Activated T-helper 2 cell treated with anti-CD3 and anti-CD28 coated beads, Interferon-gamma antibody, Interleukin-2, Interleukin-4, amounts not matched to agents 10 μg/mL and 5 μg/mL and 100 μg/mL, durations not matched to agents 14 hours and 24 hours and 36 hours (primary cell): Measurements from ENCODE around the gene GPR50. TPM values are rescaled to one million over a fixed set of nuclear protein-coding genes. Genes with fewer than 3 reads are reported as not detected.

Experiments used
- DNase-seq: peaks from one replicate; pipeline ENCODE4 v3.0.0; 2021; ENCODE audit warnings: low spot score
- H3K27ac Mint-ChIP-seq: one replicate; pipeline ENCODE4 v1.8.0; 2021; ENCODE audit warnings: mixed read lengths
- H3K27me3 Mint-ChIP-seq: one replicate; pipeline ENCODE4 v1.8.0; 2021; ENCODE audit warnings: low read depth, mixed read lengths
- H3K36me3 Mint-ChIP-seq: one replicate; pipeline ENCODE4 v1.8.0; 2021; ENCODE audit warnings: low read depth, mixed read lengths
- H3K4me1 Mint-ChIP-seq: one replicate; pipeline ENCODE4 v1.8.0; 2021; ENCODE audit warnings: low read depth, mixed read lengths
- H3K4me3 Mint-ChIP-seq: one replicate; pipeline ENCODE4 v1.8.0; 2021; ENCODE audit warnings: low read depth, mild to moderate bottlenecking, moderate library complexity, mixed read lengths
- H3K9me3 Mint-ChIP-seq: one replicate; pipeline ENCODE4 v1.8.0; 2021; ENCODE audit warnings: mixed read lengths
- intact Hi-C: fragments of 100-400 bp; cut with micrococcal nuclease; formaldehyde crosslinking; loops from one replicate; pipeline ENCODE4 v1.15.1; 2023
- total RNA-seq: library from RNA; stranded (reverse); gene quantifications from 2 replicates; pipeline ENCODE4 v1.2.3, GENCODE V29; 2022

Gene GPR50
- total RNA-seq, result not detected in 2 replicates

GRCh38 chrX:151176231-151176750, at the start of gene GPR50:
Gene GPR50, plus strand, starts transcription at chrX:151176584. Its CDS starts 138 bp downstream, at chrX:151176722.
- peaks cover 4% of the 10 kb centered on the region for H3K4me1 Mint-ChIP-seq
- H3K9me3 Mint-ChIP-seq, result no peaks in the 10 kb centered on the region
- peaks cover 54% of the 10 kb centered on the region for H3K27me3 Mint-ChIP-seq
- no peak for DNase-seq
- no peaks in the 10 kb centered on the region for H3K36me3 Mint-ChIP-seq
- H3K4me3 Mint-ChIP-seq, result no peak within 1 kb of the TSS
- no peak within 1 kb of the TSS for H3K27ac Mint-ChIP-seq
- intact Hi-C loops, result no loop called here

- H3K4me1 Mint-ChIP-seq, result no peaks in the 10 kb centered on the region
- DNase-seq, result no peak
- H3K9me3 Mint-ChIP-seq, result no peaks in the 10 kb centered on the region
- no peaks in the 10 kb centered on the region for H3K36me3 Mint-ChIP-seq
- H3K4me3 Mint-ChIP-seq, result no peak overlapping the region
- intact Hi-C loops, result no loop called here
- H3K27me3 Mint-ChIP-seq, result no peaks in the 10 kb centered on the region
- H3K27ac Mint-ChIP-seq, result no peak overlapping the region
These were observed 43.9 kb upstream of the GPR50 start for GRCh38 chrX:151132531-151132930.

- Mint-ChIP-seq H3K4me3 (no peak overlapping the region), H3K27me3 (peaks cover 13% of the 10 kb centered on the region), H3K36me3 (no peaks in the 10 kb centered on the region), H3K9me3 (no peaks in the 10 kb centered on the region), H3K4me1 (no peaks in the 10 kb centered on the region), H3K27ac (no peak overlapping the region)
- DNase-seq, result no peak
- intact Hi-C loops, result loop anchor here (2.0 to 5.0 kb wide), 3 partner anchors 209 to 529 kb away; no protein-coding TSS in a partner anchor
These were observed 24.6 kb upstream of the GPR50 start for GRCh38 chrX:151151665-151152267.

GRCh38 chrX:151153086-151153485, 23.3 kb upstream of the GPR50 start:
- Mint-ChIP-seq H3K36me3 (no peaks in the 10 kb centered on the region), H3K27me3 (peaks cover 9% of the 10 kb centered on the region), H3K9me3 (no peaks in the 10 kb centered on the region), H3K4me1 (no peaks in the 10 kb centered on the region), H3K4me3 (no peak overlapping the region), H3K27ac (no peak overlapping the region)
- intact Hi-C loops, result loop anchor here (2.0 to 5.0 kb wide), 2 partner anchors 334 to 528 kb away; no protein-coding TSS in a partner anchor
- no peak for DNase-seq

GRCh38 chrX:151153667-151154066, 22.7 kb upstream of the GPR50 start:
- DNase-seq, result no peak
- Mint-ChIP-seq H3K27ac (no peak overlapping the region), H3K27me3 (peaks cover 9% of the 10 kb centered on the region), H3K9me3 (no peaks in the 10 kb centered on the region), H3K4me3 (no peak overlapping the region), H3K4me1 (no peaks in the 10 kb centered on the region), H3K36me3 (no peaks in the 10 kb centered on the region)
- intact Hi-C loops, result loop anchor here (2.0 to 5.0 kb wide), 2 partner anchors 334 to 527 kb away; no protein-coding TSS in a partner anchor

- no peaks in the 10 kb centered on the region for H3K36me3 Mint-ChIP-seq
- intact Hi-C loops, result no loop called here
- no peaks in the 10 kb centered on the region for H3K9me3 Mint-ChIP-seq
- H3K4me3 Mint-ChIP-seq, result no peak overlapping the region
- peaks cover 5% of the 10 kb centered on the region for H3K27me3 Mint-ChIP-seq
- H3K4me1 Mint-ChIP-seq, result no peaks in the 10 kb centered on the region
- H3K27ac Mint-ChIP-seq, result no peak overlapping the region
- no peak for DNase-seq
These were observed 21.1 kb upstream of the GPR50 start for GRCh38 chrX:151155234-151155633.

- intact Hi-C loops, result no loop called here
- Mint-ChIP-seq H3K4me1 (no peaks in the 10 kb centered on the region), H3K27ac (no peak overlapping the region), H3K27me3 (peaks cover 3% of the 10 kb centered on the region), H3K36me3 (no peaks in the 10 kb centered on the region), H3K4me3 (no peak overlapping the region), H3K9me3 (no peaks in the 10 kb centered on the region)
- DNase-seq, result no peak
These were observed 14.7 kb upstream of the GPR50 start for GRCh38 chrX:151161690-151162089.

- Mint-ChIP-seq H3K4me1 (no peaks in the 10 kb centered on the region), H3K4me3 (no peak overlapping the region), H3K27me3 (peaks cover 8% of the 10 kb centered on the region), H3K9me3 (no peaks in the 10 kb centered on the region), H3K27ac (no peak overlapping the region), H3K36me3 (no peaks in the 10 kb centered on the region)
- DNase-seq, result no peak
- intact Hi-C loops, result no loop called here
These were observed 8.5 kb upstream of the GPR50 start for GRCh38 chrX:151167791-151168345.

- intact Hi-C loops, result no loop called here
These were observed 6.6 kb upstream of the GPR50 start for GRCh38 chrX:151169783-151170182.

GRCh38 chrX:151174581-151175282, 1.7 kb upstream of the GPR50 start:
- DNase-seq, result no peak
- Mint-ChIP-seq H3K4me1 (peaks cover 4% of the 10 kb centered on the region), H3K36me3 (no peaks in the 10 kb centered on the region), H3K4me3 (no peak overlapping the region), H3K27me3 (peaks cover 39% of the 10 kb centered on the region), H3K27ac (no peak overlapping the region), H3K9me3 (no peaks in the 10 kb centered on the region)
- intact Hi-C loops, result no loop called here

More at GRCh38 chrX:151169783-151170182, 6.6 kb upstream of the GPR50 start:
- Mint-ChIP-seq H3K9me3 (no peaks in the 10 kb centered on the region), H3K4me3 (no peak overlapping the region), H3K27ac (no peak overlapping the region), H3K4me1 (no peaks in the 10 kb centered on the region), H3K36me3 (no peaks in the 10 kb centered on the region), H3K27me3 (peaks cover 16% of the 10 kb centered on the region)
- no peak for DNase-seq

- intact Hi-C loops, result no loop called here
- H3K36me3 Mint-ChIP-seq, result no peaks in the 10 kb centered on the region
- no peak overlapping the region for H3K27ac Mint-ChIP-seq
- H3K27me3 Mint-ChIP-seq, result peaks cover 46% of the 10 kb centered on the region
- H3K9me3 Mint-ChIP-seq, result no peaks in the 10 kb centered on the region
- DNase-seq, result no peak
- H3K4me3 Mint-ChIP-seq, result no peak overlapping the region
- peaks cover 4% of the 10 kb centered on the region for H3K4me1 Mint-ChIP-seq
These were observed 911 bp upstream of the GPR50 start for GRCh38 chrX:151175283-151176062.

GRCh38 chrX:151177141-151178027, 1.0 kb downstream of the GPR50 start:
- Mint-ChIP-seq H3K36me3 (no peaks in the 10 kb centered on the region), H3K27me3 (peaks cover 60% of the 10 kb centered on the region)

More at GRCh38 chrX:151177141-151178027, 1.0 kb downstream of the GPR50 start:
- intact Hi-C loops, result no loop called here
- Mint-ChIP-seq H3K4me1 (peaks cover 4% of the 10 kb centered on the region), H3K27ac (no peak overlapping the region), H3K4me3 (no peak overlapping the region), H3K9me3 (no peaks in the 10 kb centered on the region)
- DNase-seq, result no peak
